ENCODE results near the gene C18orf32.

The C18orf32 gene

GRCh38 chr18:49467599-49467998, 19.4 kb downstream of the C18orf32 start:
- TF ChIP-seq CTCF (IDR thresholded peaks at IDR 0.05; ENCODE audit: low read depth, low read length) = no peak
- no peak for DNase-seq (ENCODE audit: low read depth in 2 of 2)
- no peak overlapping the region for H3K4me3 ChIP-seq (replicated peaks in 1 of 2; ENCODE audit: low read depth in 2 of 2, low read length in 2 of 2)

- no peak for DNase-seq (ENCODE audit: low read depth in 2 of 2)
- no peak for TF ChIP-seq CTCF (IDR thresholded peaks at IDR 0.05; ENCODE audit: low read depth, low read length)
- no peak overlapping the region for H3K4me3 ChIP-seq (replicated peaks in 1 of 2; ENCODE audit: low read depth in 2 of 2, low read length in 2 of 2)
Measured at GRCh38 chr18:49467019-49467563, 19.9 kb downstream of the C18orf32 start.

- DNase-seq (ENCODE audit: low read depth in 2 of 2) = peak; percentile 36 to 43
- no peak for TF ChIP-seq CTCF (IDR thresholded peaks at IDR 0.05; ENCODE audit: low read depth, low read length)
- no peak overlapping the region for H3K4me3 ChIP-seq (replicated peaks in 1 of 2; ENCODE audit: low read depth in 2 of 2, low read length in 2 of 2)
Measured at GRCh38 chr18:49464718-49465598, 22.1 kb downstream of the C18orf32 start.

GRCh38 chr18:49461602-49461977, 25.4 kb downstream of the C18orf32 start:
- TF ChIP-seq CTCF (IDR thresholded peaks at IDR 0.05; ENCODE audit: low read depth, low read length) = no peak
- H3K4me3 ChIP-seq (replicated peaks in 1 of 2; ENCODE audit: low read depth in 2 of 2, low read length in 2 of 2) = no peak overlapping the region
- DNase-seq (ENCODE audit: low read depth in 2 of 2) = no peak

GRCh38 chr18:49460976-49461601, 25.9 kb downstream of the C18orf32 start:
- TF ChIP-seq CTCF (IDR thresholded peaks at IDR 0.05; ENCODE audit: low read depth, low read length) = no peak
- DNase-seq (ENCODE audit: low read depth in 2 of 2) = peak; percentile 71 to 82
- peak overlapping the region; percentile 87 to 95 for H3K4me3 ChIP-seq (replicated peaks in 1 of 2; ENCODE audit: low read depth in 2 of 2, low read length in 2 of 2)

- no peak for TF ChIP-seq CTCF (IDR thresholded peaks at IDR 0.05; ENCODE audit: low read depth, low read length)
- DNase-seq (ENCODE audit: low read depth in 2 of 2) = peak; percentile 15 to 40
- H3K4me3 ChIP-seq (replicated peaks in 1 of 2; ENCODE audit: low read depth in 2 of 2, low read length in 2 of 2) = peak overlapping the region; percentile 87 to 95
Measured at GRCh38 chr18:49459404-49460171, 27.4 kb downstream of the C18orf32 start.

Measured in cardiac fibroblast (primary cell).